H1 (cell line): Measurements from ENCODE around the gene IWS1. TPM values are rescaled to one million over a fixed set of nuclear protein-coding genes. Genes with fewer than 3 reads are reported as not detected.

ENCODE experiments used
- CTCF ChIA-PET: fragments of 300-600 bp; sonication (Branson Sonifier 250); formaldehyde crosslinking; loops from one replicate; lab custom pipeline; 2021; ENCODE audit not compliant: partially characterized antibody; lab: Charles Lee
- POLR2A ChIA-PET: fragments of 300-600 bp; sonication (Branson Sonifier 250); formaldehyde crosslinking; loops from one replicate; lab custom pipeline; 2021; ENCODE audit warnings: inconsistent platforms; ENCODE audit not compliant: partially characterized antibody; lab: Charles Lee
- DNase-seq, 2 experiments: peaks; one replicate each; pipeline versions ENCODE4 v3.0.0 to v3.0.0-alpha.2; 2010 to 2022; ENCODE audit warnings: low spot score in 2 of 2, low read depth in 1 of 2, mixed read lengths in 1 of 2
- FAIRE-seq: peaks from 2 replicates; lab custom pipeline; 2011; peaks lifted over from hg19 to GRCh38; lab: Jason Lieb, UNC
- H2AFZ ChIP-seq: 2 replicates; pipeline ENCODE4 v1.8.1; 2012; ENCODE audit warnings: low read length, inconsistent platforms
- H2AK5ac ChIP-seq: 2 replicates; pipeline ENCODE4 v1.6.1; 2013; ENCODE audit warnings: low read depth, low read length
- H2BK120ac ChIP-seq: replicated peaks from 2 replicates; pipeline ENCODE3; 2013; ENCODE audit warnings: low read depth, low read length, inconsistent platforms
- H2BK12ac ChIP-seq: 2 replicates; pipeline ENCODE4 v1.6.1; 2013; ENCODE audit warnings: low read depth, low read length
- H2BK15ac ChIP-seq: 2 replicates; pipeline ENCODE4 v1.6.1; 2013; ENCODE audit warnings: low read length
- H2BK20ac ChIP-seq: 2 replicates; pipeline ENCODE4 v1.6.1; 2013; ENCODE audit warnings: low read length
- H2BK5ac ChIP-seq: 2 replicates; pipeline ENCODE4 v1.6.1; 2013; ENCODE audit warnings: low read depth, low read length
- H3K14ac ChIP-seq: 2 replicates; pipeline ENCODE4 v1.6.1; 2013; ENCODE audit warnings: inconsistent platforms; ENCODE audit not compliant: insufficient read length
- H3K18ac ChIP-seq: 2 replicates; pipeline ENCODE4 v1.6.1; 2013; ENCODE audit warnings: low read length; ENCODE audit errors: extremely low read depth
- H3K23ac ChIP-seq: 2 replicates; pipeline ENCODE4 v1.6.1; 2013; ENCODE audit warnings: inconsistent platforms; ENCODE audit not compliant: insufficient read length
- H3K23me2 ChIP-seq: 2 replicates; pipeline ENCODE4 v1.6.1; 2013; ENCODE audit warnings: low read depth, low read length
- H3K27ac ChIP-seq: 2 replicates; pipeline ENCODE4 v1.6.1; 2011; ENCODE audit warnings: low read depth, low read length, inconsistent platforms
- H3K27me3 ChIP-seq, 4 experiments: replicated peaks in 1 of 4; 1 replicate in 1 of 4; 2 replicates in 3 of 4; pipeline versions ENCODE4 v1.6.1 to v1.8.1; 2011 to 2013; ENCODE audit warnings: low read length in 3 of 4, mild to moderate bottlenecking in 3 of 4, inconsistent platforms in 2 of 4, mixed read lengths in 2 of 4, moderate library complexity in 1 of 4; ENCODE audit not compliant: control insufficient read depth in 3 of 4, insufficient read depth in 3 of 4; ENCODE audit errors: extremely low read depth in 1 of 4
- H3K36me3 ChIP-seq, 4 experiments: 2 replicates each; pipeline versions ENCODE4 v1.6.1 to v1.8.1; 2011 to 2013; ENCODE audit warnings: mild to moderate bottlenecking in 4 of 4, low read length in 3 of 4, moderate library complexity in 2 of 4, control low read depth in 1 of 4, inconsistent platforms in 1 of 4; ENCODE audit not compliant: insufficient read depth in 4 of 4, control insufficient read depth in 2 of 4
- H3K4ac ChIP-seq: replicated peaks from 2 replicates; pipeline ENCODE3; 2013; ENCODE audit warnings: low read length, low read depth, mixed read lengths, inconsistent platforms; ENCODE audit not compliant: insufficient read length
- H3K4me1 ChIP-seq, 4 experiments: replicated peaks in 1 of 4; 1 replicate in 1 of 4; 2 replicates in 3 of 4; pipeline versions ENCODE4 v1.6.1 to v1.8.1; 2011 to 2013; ENCODE audit warnings: low read length in 3 of 4, inconsistent platforms in 2 of 4, mixed read lengths in 1 of 4; ENCODE audit not compliant: insufficient read depth in 4 of 4, control insufficient read depth in 3 of 4
- H3K4me2 ChIP-seq, 2 experiments: 2 replicates each; pipeline versions ENCODE4 v1.6.1 to v1.8.1; 2011 to 2013; ENCODE audit warnings: low read depth in 2 of 2, low read length in 2 of 2, control low read depth in 1 of 2, inconsistent platforms in 1 of 2, mild to moderate bottlenecking in 1 of 2; ENCODE audit not compliant: insufficient read depth in 1 of 2
- H3K4me3 ChIP-seq, 4 experiments: fragments of 200-600, 300-600 bp in 1 of 4; sonication (generic), shearing (Covaris generic), sonication (Bioruptor Twin) in 1 of 4; 2 replicates each; pipeline versions ENCODE4 v1.5.1 to v1.8.1; 2011 to 2016; ENCODE audit warnings: low read length in 4 of 4, low read depth in 3 of 4, control low read depth in 2 of 4, inconsistent platforms in 2 of 4, mild to moderate bottlenecking in 2 of 4, mixed read lengths in 1 of 4, moderate library complexity in 1 of 4; ENCODE audit not compliant: insufficient read depth in 2 of 4; ENCODE audit errors: extremely low read depth in 1 of 4
- H3K56ac ChIP-seq: replicated peaks from 2 replicates; pipeline ENCODE3; 2013; ENCODE audit warnings: low read depth, mild to moderate bottlenecking, mixed read lengths, low read length, inconsistent platforms; ENCODE audit not compliant: insufficient read length
- H3K79me1 ChIP-seq: 2 replicates; pipeline ENCODE4 v1.6.1; 2013; ENCODE audit warnings: low read depth, low read length, control low read depth
- H3K79me2 ChIP-seq, 2 experiments: 2 replicates each; pipeline versions ENCODE4 v1.6.1 to v1.8.1; 2012 to 2013; ENCODE audit warnings: low read length in 2 of 2, mild to moderate bottlenecking in 2 of 2, inconsistent platforms in 1 of 2; ENCODE audit not compliant: insufficient read depth in 2 of 2, control insufficient read depth in 1 of 2
- H3K9ac ChIP-seq, 4 experiments: replicated peaks in 1 of 4; 1 replicate in 1 of 4; 2 replicates in 3 of 4; pipeline versions ENCODE4 v1.6.1 to v1.8.1; 2011 to 2013; ENCODE audit warnings: low read depth in 3 of 4, low read length in 3 of 4, control low read depth in 2 of 4, mild to moderate bottlenecking in 2 of 4, moderate library complexity in 2 of 4, inconsistent platforms in 1 of 4; ENCODE audit errors: extremely low read depth in 1 of 4
- H3K9me3 ChIP-seq, 2 experiments: 2 replicates each; pipeline versions ENCODE4 v1.6.1 to v1.8.1; 2012 to 2013; ENCODE audit warnings: mild to moderate bottlenecking in 2 of 2, moderate library complexity in 2 of 2, control low read depth in 1 of 2, inconsistent platforms in 1 of 2, low read depth in 1 of 2, low read length in 1 of 2, mixed read lengths in 1 of 2; ENCODE audit not compliant: insufficient read depth in 2 of 2
- H4K20me1 ChIP-seq, 2 experiments: replicated peaks in 1 of 2; 2 replicates each; pipeline versions ENCODE3 to v1.8.1; 2011 to 2013; ENCODE audit warnings: inconsistent platforms in 2 of 2, low read length in 2 of 2, mild to moderate bottlenecking in 1 of 2; ENCODE audit not compliant: insufficient read depth in 2 of 2, control insufficient read depth in 1 of 2
- H4K5ac ChIP-seq: 2 replicates; pipeline ENCODE4 v1.6.1; 2013; ENCODE audit warnings: low read length, low read depth, mixed read lengths, inconsistent platforms; ENCODE audit not compliant: insufficient read length
- H4K8ac ChIP-seq: 2 replicates; pipeline ENCODE4 v1.8.0; 2013; ENCODE audit warnings: mild to moderate bottlenecking, moderate library complexity, low read length, inconsistent platforms; ENCODE audit not compliant: insufficient read depth; ENCODE audit errors: extremely low read depth
- H4K91ac ChIP-seq: replicated peaks from 2 replicates; pipeline ENCODE3; 2013; ENCODE audit warnings: low read length, mixed read lengths, inconsistent platforms; ENCODE audit not compliant: insufficient read length
- BRCA1 ChIP-seq: IDR thresholded peaks from 2 replicates; pipeline ENCODE4 v1.6.1; 2012; ENCODE audit warnings: low read depth, low read length, improper control_type of control experiment
- CBX5 ChIP-seq: fragments of 300-800, 300-1000 bp; sonication (generic); IDR thresholded peaks from 2 replicates; pipeline ENCODE4 v1.7.1; 2016; ENCODE audit warnings: antibody characterized with exemption, low read length, low read depth
- CTBP2 ChIP-seq: IDR thresholded peaks from 2 replicates; pipeline ENCODE4 v1.7.0; 2011; ENCODE audit warnings: borderline replicate concordance, mild to moderate bottlenecking, moderate library complexity, mixed read lengths, low read length; ENCODE audit not compliant: insufficient read depth, insufficient read length
- EZH2 ChIP-seq: fragments of 200-600 bp; sonication (generic); IDR thresholded peaks from 2 replicates; pipeline ENCODE4 v1.7.1; 2012; ENCODE audit warnings: low read depth, mild to moderate bottlenecking, moderate library complexity, low read length, inconsistent platforms; ENCODE audit not compliant: severe bottlenecking
- HDAC2 ChIP-seq, 2 experiments: fragments of 300-600 bp in 1 of 2; sonication (generic) in 1 of 2; IDR thresholded peaks; 2 replicates each; pipeline ENCODE4 v1.6.1; 2011 to 2012; ENCODE audit warnings: low read depth in 2 of 2, low read length in 2 of 2, mild to moderate bottlenecking in 2 of 2, moderate library complexity in 2 of 2, borderline replicate concordance in 1 of 2, inconsistent platforms in 1 of 2
- POLR2AphosphoS5 ChIP-seq: IDR thresholded peaks from 2 replicates; pipeline ENCODE4 v1.6.1; 2011; ENCODE audit warnings: low read depth, low read length
- RNF2 ChIP-seq: fragments of 200-900, 300-1000 bp; sonication (generic); IDR thresholded peaks from 2 replicates; pipeline ENCODE4 v1.7.1; 2016; ENCODE audit warnings: borderline replicate concordance, low read depth, mild to moderate bottlenecking, antibody characterized with exemption, low read length; ENCODE audit not compliant: poor library complexity, severe bottlenecking; ENCODE audit errors: missing control alignments
- SIX5 ChIP-seq: IDR thresholded peaks from 2 replicates; pipeline ENCODE4 v1.6.1; 2011; ENCODE audit warnings: mild to moderate bottlenecking, low read depth, low read length
- TAF7 ChIP-seq: optimal IDR thresholded peaks from 2 replicates; pipeline ENCODE3; 2011; ENCODE audit warnings: low read depth, mild to moderate bottlenecking, inconsistent platforms, low read length, moderate library complexity, borderline replicate concordance
- TBP ChIP-seq: IDR thresholded peaks from 2 replicates; pipeline ENCODE4 v1.6.1; 2011; ENCODE audit warnings: low read depth, low read length, improper control_type of control experiment
- WGBS, 2 experiments: shearing (Covaris generic) in 1 of 2; methylation state at CpG; one replicate each; pipeline versions ENCODE4 v1.1.6 to v1.1.7; 2013 to 2015; ENCODE audit warnings: low lambda C conversion rate in 2 of 2, mixed read lengths in 2 of 2, inconsistent platforms in 1 of 2, low coverage in 1 of 2, missing lambda C conversion rate in 1 of 2; ENCODE audit not compliant: insufficient replicate concordance in 2 of 2, insufficient coverage in 1 of 2, insufficient read length in 1 of 2; ENCODE audit errors: extremely low coverage in 1 of 2, missing lambda C conversion rate in 1 of 2; 5-methylcytosine and 5-hydroxymethylcytosine counted together
- polyA plus RNA-seq, 7 experiments: library from polyadenylated mRNA; depleted of rRNA in 3 of 7; stranded (reverse) in 5 of 7; unstranded in 2 of 7; fragments of >200 nt in 5 of 7; fragments of 200-250 nt in 2 of 7; gene quantifications; 1 replicate in 5 of 7; 2 replicates in 1 of 7; 4 replicates in 1 of 7; pipeline versions ENCODE4 v1.2.1 to v1.2.3, GENCODE V29; 2011 to 2013; ENCODE audit warnings: missing spikeins in 2 of 7, mixed read lengths in 2 of 7
- total RNA-seq: library from RNA; stranded (reverse); fragmentation: NEBNext Ultra II Directional; extraction: Animal tissue kit (Norgen Biotek cat#: 25700); gene quantifications from 2 replicates; pipeline ENCODE4 v1.2.1, GENCODE V29; 2021
- TF ChIP-seq, protein P1 (sequence below): IDR thresholded peaks from 2 replicates; pipeline ENCODE4 v1.6.1; 2011; ENCODE audit warnings: low read length, improper control_type of control experiment
- TF ChIP-seq, protein P2 (sequence below): IDR thresholded peaks from 2 replicates; pipeline ENCODE4 v1.6.1; 2012; ENCODE audit warnings: inconsistent platforms

The IWS1 gene
- total and polyA plus RNA-seq, 2 of the 8 experiments (the other 6 are each of a cell fraction or from before 2014, with no cell fraction given) = 18.4 to 64.8 TPM

DNA sequence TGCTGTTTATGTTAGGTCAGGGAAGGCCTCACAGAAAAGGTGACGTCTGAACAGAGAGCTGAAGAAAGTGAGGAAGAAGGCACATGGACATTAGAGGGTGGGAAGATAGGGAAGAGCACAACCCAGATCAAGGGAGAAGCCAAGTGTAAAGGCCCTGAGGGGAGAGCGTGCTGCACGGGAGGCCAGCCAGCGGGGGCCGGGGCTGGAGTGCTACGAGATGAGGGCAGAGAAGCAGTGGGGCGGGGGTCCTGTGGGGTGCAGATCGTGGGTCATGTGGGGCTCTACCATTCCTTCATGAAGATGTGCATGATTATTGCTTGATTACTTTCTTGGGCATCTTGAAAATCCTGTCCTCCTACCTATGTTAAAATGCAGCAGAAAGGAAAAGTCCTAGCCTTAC lies 57.2 kb downstream of the IWS1 start:
- H2BK5ac ChIP-seq = no peak overlapping the region
- H3K36me3 ChIP-seq = no peaks in the 10 kb centered on the region; a peak in 1 of 8 replicates
- H4K5ac ChIP-seq = no peak overlapping the region
- no peaks in the 10 kb centered on the region for H4K20me1 ChIP-seq
- H3K9me3 ChIP-seq = no peaks in the 10 kb centered on the region
- H3K56ac ChIP-seq = no peak overlapping the region
- no peak overlapping the region for H3K4me3 ChIP-seq
- no peak overlapping the region for H4K91ac ChIP-seq
- peaks cover 0 to 5% (median 2%) of the 10 kb centered on the region in 4 experiments; a peak in 3 of 7 replicates for H3K4me1 ChIP-seq
- CTCF ChIA-PET = interaction anchor here (3.8 to 5.8 kb wide), 2 partner anchors 11 to 14 kb away, joined by 28 to 54 read pairs; no protein-coding TSS in a partner anchor
- DNase-seq (no peak), FAIRE-seq (no peak)
- H3K4ac ChIP-seq = no peak overlapping the region
- no peaks in the 10 kb centered on the region for H3K79me1 ChIP-seq
- H2AFZ ChIP-seq = no peak overlapping the region
- no peak overlapping the region for H3K9ac ChIP-seq
- no peaks in the 10 kb centered on the region for H3K23me2 ChIP-seq
- H2AK5ac ChIP-seq = no peak overlapping the region
- H3K27me3 ChIP-seq = no peaks in the 10 kb centered on the region
- POLR2A ChIA-PET = interaction anchor here (1.1 kb wide), 1 partner anchor 16 kb away, joined by 3 read pairs; no protein-coding TSS in a partner anchor
- WGBS, 2 experiments = 83% methylated on average over 8 of the region's 8 CpGs; no CpG with 5 or more reads in 1 of the 2 experiments
- H2BK15ac ChIP-seq = no peak overlapping the region
- no peak overlapping the region for H4K8ac ChIP-seq
- no peak overlapping the region for H3K4me2 ChIP-seq
- H2BK20ac ChIP-seq = no peak overlapping the region
- H2BK120ac ChIP-seq = no peak overlapping the region
- no peak overlapping the region for H3K18ac ChIP-seq
- H3K27ac ChIP-seq = no peak overlapping the region
- H3K79me2 ChIP-seq = no peaks in the 10 kb centered on the region
- no peak overlapping the region for H2BK12ac ChIP-seq
- no peak overlapping the region for H3K23ac ChIP-seq
- H3K14ac ChIP-seq = no peak overlapping the region
- TF ChIP-seq RNF2 (no peak), HDAC2 (IDR thresholded peaks at IDR 0.05; ENCODE audit: borderline replicate concordance in 1 of 2, low read depth in 2 of 2, low read length in 2 of 2) (no peak), CTBP2 (no peak), CBX5 (no peak), TBP (no peak), TAF7 (no peak), SIX5 (no peak), EZH2 (no peak), BRCA1 (no peak), POLR2AphosphoS5 (no peak)
- TF ChIP-seq, protein P1, sequence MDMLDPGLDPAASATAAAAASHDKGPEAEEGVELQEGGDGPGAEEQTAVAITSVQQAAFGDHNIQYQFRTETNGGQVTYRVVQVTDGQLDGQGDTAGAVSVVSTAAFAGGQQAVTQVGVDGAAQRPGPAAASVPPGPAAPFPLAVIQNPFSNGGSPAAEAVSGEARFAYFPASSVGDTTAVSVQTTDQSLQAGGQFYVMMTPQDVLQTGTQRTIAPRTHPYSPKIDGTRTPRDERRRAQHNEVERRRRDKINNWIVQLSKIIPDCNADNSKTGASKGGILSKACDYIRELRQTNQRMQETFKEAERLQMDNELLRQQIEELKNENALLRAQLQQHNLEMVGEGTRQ = no peak
- TF ChIP-seq, protein P2, sequence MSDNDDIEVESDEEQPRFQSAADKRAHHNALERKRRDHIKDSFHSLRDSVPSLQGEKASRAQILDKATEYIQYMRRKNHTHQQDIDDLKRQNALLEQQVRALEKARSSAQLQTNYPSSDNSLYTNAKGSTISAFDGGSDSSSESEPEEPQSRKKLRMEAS = no peak
